OCI-LY3 (cell line): ENCODE measurements around the gene POLR1C.

ENCODE experiments used
- H2AFZ ChIP-seq: fragments of 200-600, 300-600 bp; shearing (Covaris generic); 2 replicates; pipeline ENCODE4 v1.6.0; 2014; ENCODE audit warnings: antibody characterized with exemption, low read depth, low read length
- H3K27ac ChIP-seq: fragments of 200-600, 300-600 bp; sonication (generic); 2 replicates; pipeline ENCODE4 v1.5.1; 2014; ENCODE audit warnings: mild to moderate bottlenecking, low read length, moderate library complexity, mixed read lengths
- H3K27me3 ChIP-seq: fragments of 200-600, 300-600 bp; sonication (generic); 2 replicates; pipeline ENCODE4 v1.6.1; 2014; ENCODE audit warnings: low read depth, low read length, mixed read lengths
- H3K36me3 ChIP-seq: fragments of 200-600, 300-600 bp; sonication (generic); replicated peaks from 2 replicates; pipeline ENCODE3; 2014; ENCODE audit warnings: low read depth, low read length, mixed read lengths
- H3K4me1 ChIP-seq: fragments of 300-600, 200-600 bp; sonication (generic); 2 replicates; pipeline ENCODE4 v1.6.1; 2014; ENCODE audit warnings: low read length, mixed read lengths
- H3K4me2 ChIP-seq: fragments of 200-600, 300-600 bp; sonication (generic); 2 replicates; pipeline ENCODE4 v1.6.1; 2014; ENCODE audit warnings: low read length, mixed read lengths
- H3K4me3 ChIP-seq: fragments of 300-600, 200-600 bp; sonication (generic); 2 replicates; pipeline ENCODE4 v1.5.1; 2014; ENCODE audit warnings: antibody characterized with exemption, mild to moderate bottlenecking, low read length, moderate library complexity
- H3K79me2 ChIP-seq: fragments of 300-600, 200-600 bp; shearing (Covaris generic); 2 replicates; pipeline ENCODE4 v1.6.1; 2014; ENCODE audit warnings: mild to moderate bottlenecking, low read length, mixed read lengths
- H3K9ac ChIP-seq: fragments of 300-600, 200-600 bp; shearing (Covaris generic); 2 replicates; pipeline ENCODE4 v1.6.0; 2014; ENCODE audit warnings: mild to moderate bottlenecking, low read length, moderate library complexity
- H3K9me3 ChIP-seq: fragments of 200-600, 300-600 bp; shearing (Covaris generic); 2 replicates; pipeline ENCODE4 v1.6.1; 2014; ENCODE audit warnings: low read length, mixed read lengths; ENCODE audit not compliant: insufficient read depth
- H4K20me1 ChIP-seq: fragments of 200-600, 300-600 bp; sonication (generic); 2 replicates; pipeline ENCODE4 v1.6.1; 2016; ENCODE audit warnings: low read length, mixed read lengths; ENCODE audit not compliant: insufficient read depth
- CTCF ChIP-seq: fragments of 200-600, 300-600 bp; sonication (generic); IDR thresholded peaks from 2 replicates; pipeline ENCODE4 v1.5.1; 2014; ENCODE audit warnings: antibody characterized with exemption, low read length, low read depth
- EZH2phosphoT487 ChIP-seq: fragments of 200-600 bp; shearing (Covaris generic); IDR thresholded peaks from 2 replicates; pipeline ENCODE4 v1.6.1; 2018; ENCODE audit warnings: antibody characterized with exemption, mixed run types, low read depth

The POLR1C gene

GRCh38 chr6:43475516-43475915, 41.4 kb upstream of the POLR1C start:
- H3K4me2 ChIP-seq = no peak overlapping the region
- H3K4me1 ChIP-seq = peaks cover 14% of the 10 kb centered on the region
- H3K27ac ChIP-seq = no peak overlapping the region
- H3K9ac ChIP-seq = no peak overlapping the region
- peaks cover 30% of the 10 kb centered on the region for H3K79me2 ChIP-seq
- no peaks in the 10 kb centered on the region for H3K36me3 ChIP-seq
- no peak overlapping the region for H2AFZ ChIP-seq
- H3K27me3 ChIP-seq = peaks cover 4% of the 10 kb centered on the region
- no peak overlapping the region for H3K4me3 ChIP-seq
- no peaks in the 10 kb centered on the region for H3K9me3 ChIP-seq
- TF ChIP-seq EZH2phosphoT487 (no peak), CTCF (no peak)
- H4K20me1 ChIP-seq = no peaks in the 10 kb centered on the region

GRCh38 chr6:43476746-43477145, 40.1 kb upstream of the POLR1C start:
- H3K4me2 ChIP-seq = peak overlapping the region; percentile 95
- H3K4me1 ChIP-seq = peaks cover 14% of the 10 kb centered on the region
- peak overlapping the region; percentile 75 for H3K9ac ChIP-seq
- peak overlapping the region; percentile 81 for H3K4me3 ChIP-seq
- H4K20me1 ChIP-seq = 0 out of 2 replicates have a peak, but pooled peaks cover 2% of the 10 kb centered on the region
- H3K79me2 ChIP-seq = peaks cover 40% of the 10 kb centered on the region
- H3K27ac ChIP-seq = no peak overlapping the region
- peak overlapping the region; percentile 87 for H2AFZ ChIP-seq
- TF ChIP-seq CTCF (no peak), EZH2phosphoT487 (no peak)
- H3K36me3 ChIP-seq = no peaks in the 10 kb centered on the region
- no peaks in the 10 kb centered on the region for H3K27me3 ChIP-seq
- no peaks in the 10 kb centered on the region for H3K9me3 ChIP-seq

GRCh38 chr6:43477235-43478007, 39.5 kb upstream of the POLR1C start, which contains the start of gene TJAP1:
Gene TJAP1 (plus strand): TSS chr6:43477570. CDS start chr6:43499002, 21,432 bp downstream.
- Histone ChIP-seq H3K79me2 (peaks cover 47% of the 10 kb centered on the region), H4K20me1 (peaks cover 8% of the 10 kb centered on the region; the same call in 1 of the 2 replicates), H3K9me3 (no peaks in the 10 kb centered on the region), H2AFZ (peak within 1 kb of the TSS; percentile 87), H3K4me2 (peak within 1 kb of the TSS; percentile 95), H3K9ac (peak within 1 kb of the TSS; percentile 75), H3K4me3 (peak within 1 kb of the TSS; percentile 81), H3K4me1 (peaks cover 14% of the 10 kb centered on the region), H3K36me3 (peaks cover 4% of the 10 kb centered on the region), H3K27me3 (no peaks in the 10 kb centered on the region), H3K27ac (peak within 1 kb of the TSS; percentile 20; the same call in 1 of the 2 replicates)
- TF ChIP-seq CTCF (no peak), EZH2phosphoT487 (no peak)

- Histone ChIP-seq H3K27me3 (no peaks in the 10 kb centered on the region), H3K79me2 (peaks cover 49% of the 10 kb centered on the region), H3K27ac (0 out of 2 replicates have a peak overlapping the region, but pooled peaks have one; percentile 20), H3K36me3 (peaks cover 4% of the 10 kb centered on the region), H3K4me3 (peak overlapping the region; percentile 81), H3K4me1 (peaks cover 14% of the 10 kb centered on the region), H3K4me2 (peak overlapping the region; percentile 95), H3K9ac (peak overlapping the region; percentile 75), H3K9me3 (no peaks in the 10 kb centered on the region), H4K20me1 (peaks cover 10% of the 10 kb centered on the region; the same call in 1 of the 2 replicates), H2AFZ (no peak overlapping the region)
- TF ChIP-seq CTCF (no peak), EZH2phosphoT487 (no peak)
Measured at GRCh38 chr6:43478008-43478372, 38.9 kb upstream of the POLR1C start.
